GM12878 (cell line): ENCODE measurements around the gene CATSPER3.

Experiments
- CEBPB ChIP-seq, 2 experiments: fragments of 150-350 bp in 1 of 2; IDR thresholded peaks; 2 replicates each; pipeline ENCODE4 v1.6.1; 2012 to 2014; ENCODE audit warnings: low read depth in 2 of 2, low read length in 2 of 2, borderline replicate concordance in 1 of 2, inconsistent platforms in 1 of 2
- CREM ChIP-seq: IDR thresholded peaks from 2 replicates; pipeline ENCODE4 v1.6.1; 2014; ENCODE audit warnings: antibody characterized with exemption, low read depth
- CTCF ChIP-seq, 3 experiments: IDR thresholded peaks in 2 of 3; conservative IDR thresholded peaks in 1 of 3; 2 replicates each; pipeline ENCODE4 v1.5.1; 2011; ENCODE audit warnings: low read depth in 3 of 3, low read length in 3 of 3, mild to moderate bottlenecking in 3 of 3, control low read depth in 2 of 3, moderate library complexity in 2 of 3, inconsistent platforms in 1 of 3, mixed read lengths in 1 of 3; ENCODE audit not compliant: control insufficient read depth in 2 of 3, insufficient read depth in 1 of 3; ENCODE audit errors: extremely low read depth in 1 of 3
- EGR1 ChIP-seq, 2 experiments: IDR thresholded peaks; 1 replicate in 1 of 2; 2 replicates in 1 of 2; pipeline ENCODE4 v1.6.1; 2011 to 2012; ENCODE audit warnings: low read depth in 2 of 2, low read length in 2 of 2, borderline replicate concordance in 1 of 2, mild to moderate bottlenecking in 1 of 2, moderate library complexity in 1 of 2
- EZH2 ChIP-seq: IDR thresholded peaks from 2 replicates; pipeline ENCODE4 v1.6.1; 2012; ENCODE audit warnings: low read depth, mild to moderate bottlenecking, control low read depth, inconsistent platforms, low read length, borderline replicate concordance; ENCODE audit not compliant: control insufficient read depth
- MYB ChIP-seq: fragments of 150-350 bp; IDR thresholded peaks from 2 replicates; pipeline ENCODE4 v1.6.1; 2014; ENCODE audit warnings: mild to moderate bottlenecking, low read depth, low read length, borderline replicate concordance
- NFXL1 ChIP-seq: fragments of 450-650 bp; IDR thresholded peaks from 2 replicates; pipeline ENCODE4 v1.6.1; 2017; ENCODE audit warnings: antibody characterized with exemption, mild to moderate bottlenecking, borderline replicate concordance
- NR2F1 ChIP-seq: fragments of 450-650 bp; conservative IDR thresholded peaks from 2 replicates; pipeline ENCODE4 v1.6.1; 2017; ENCODE audit warnings: mild to moderate bottlenecking
- POLR2A ChIP-seq: IDR thresholded peaks from 2 replicates; pipeline ENCODE4 v1.6.1; 2011; ENCODE audit warnings: low read depth, mild to moderate bottlenecking, low read length
- POLR2AphosphoS5 ChIP-seq: IDR thresholded peaks from 2 replicates; pipeline ENCODE4 v1.6.1; 2011; ENCODE audit warnings: mild to moderate bottlenecking, low read length, inconsistent platforms
- RAD21 ChIP-seq: IDR thresholded peaks from 2 replicates; pipeline ENCODE4 v1.6.1; 2011; ENCODE audit warnings: mild to moderate bottlenecking, low read depth, low read length, moderate library complexity; ENCODE audit not compliant: insufficient read depth
- SREBF2 ChIP-seq: IDR thresholded peaks from 2 replicates; pipeline ENCODE4 v1.6.1; 2012; ENCODE audit warnings: mild to moderate bottlenecking, low read length
- USF1 ChIP-seq: IDR thresholded peaks from 2 replicates; pipeline ENCODE4 v1.6.1; 2011; ENCODE audit warnings: borderline replicate concordance, low read depth, mild to moderate bottlenecking, moderate library complexity, mixed read lengths, low read length; ENCODE audit not compliant: insufficient read depth; ENCODE audit errors: extremely low read length
- TF ChIP-seq, protein P1 (sequence below): IDR thresholded peaks from 2 replicates; pipeline ENCODE4 v1.6.1; 2011; ENCODE audit warnings: borderline replicate concordance, low read depth, mild to moderate bottlenecking, moderate library complexity, low read length; ENCODE audit not compliant: insufficient read depth, poor library complexity, severe bottlenecking

DNA sequence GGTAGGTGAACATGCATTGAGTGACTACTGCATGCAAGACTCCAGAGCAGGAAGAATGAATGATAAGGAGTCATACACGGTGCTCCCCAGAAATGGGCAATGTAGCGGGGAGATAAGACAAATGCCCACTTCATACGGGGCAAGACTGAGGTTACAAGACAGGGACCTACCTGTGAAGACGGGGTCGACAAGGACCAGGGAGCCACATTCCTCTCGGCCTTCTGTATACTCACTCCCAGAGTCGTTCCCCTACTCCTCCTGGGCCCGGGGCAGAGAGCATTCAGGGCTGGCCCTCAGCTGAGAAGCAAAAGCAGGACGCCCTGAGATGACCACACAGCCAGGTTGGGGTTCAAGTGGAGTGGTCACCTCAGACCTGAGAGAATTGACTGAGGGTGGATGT is 39.6 kb downstream of the CATSPER3 start:
- TF ChIP-seq CTCF (IDR thresholded peaks at IDR 0.05 in 2 of 3, conservative IDR thresholded peaks at IDR 0.05 in 1 of 3; ENCODE audit: control insufficient read depth in 2 of 3, extremely low read depth in 1 of 3, insufficient read depth in 1 of 3, low read depth in 3 of 3, low read length in 3 of 3), result no peak
- no peak for TF ChIP-seq NFXL1
- no peak for TF ChIP-seq POLR2A
- no peak for TF ChIP-seq EGR1 (IDR thresholded peaks at IDR 0.05; ENCODE audit: borderline replicate concordance in 1 of 2, low read depth in 2 of 2, low read length in 2 of 2)
- no peak for TF ChIP-seq CREM
- TF ChIP-seq CEBPB (IDR thresholded peaks at IDR 0.05; ENCODE audit: borderline replicate concordance in 1 of 2, low read depth in 2 of 2, low read length in 2 of 2), result no peak
- TF ChIP-seq POLR2AphosphoS5, result no peak
- no peak for TF ChIP-seq USF1
- TF ChIP-seq, protein P1, sequence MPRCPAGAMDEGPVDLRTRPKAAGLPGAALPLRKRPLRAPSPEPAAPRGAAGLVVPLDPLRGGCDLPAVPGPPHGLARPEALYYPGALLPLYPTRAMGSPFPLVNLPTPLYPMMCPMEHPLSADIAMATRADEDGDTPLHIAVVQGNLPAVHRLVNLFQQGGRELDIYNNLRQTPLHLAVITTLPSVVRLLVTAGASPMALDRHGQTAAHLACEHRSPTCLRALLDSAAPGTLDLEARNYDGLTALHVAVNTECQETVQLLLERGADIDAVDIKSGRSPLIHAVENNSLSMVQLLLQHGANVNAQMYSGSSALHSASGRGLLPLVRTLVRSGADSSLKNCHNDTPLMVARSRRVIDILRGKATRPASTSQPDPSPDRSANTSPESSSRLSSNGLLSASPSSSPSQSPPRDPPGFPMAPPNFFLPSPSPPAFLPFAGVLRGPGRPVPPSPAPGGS, result no peak
- TF ChIP-seq NR2F1, result no peak
- no peak for TF ChIP-seq MYB
- TF ChIP-seq RAD21, result no peak
- TF ChIP-seq EZH2, result no peak
- TF ChIP-seq SREBF2, result no peak
